NK-92 treated with Interleukin-12 subunit alpha and Interleukin-12 subunit beta, amount 100 ng/mL, for 24 hours (cell line): ENCODE measurements around the gene CTIF.
"Not testable (repeated sequence)": the region's sequence is repeated elsewhere in the genome, so short reads cannot be mapped to it uniquely, and the experiment has no call there.

Source experiments
- DNase-seq: peaks from one replicate; lab custom pipeline; 2025; lab: John Stamatoyannopoulos, UW

Gene CTIF

DNA sequence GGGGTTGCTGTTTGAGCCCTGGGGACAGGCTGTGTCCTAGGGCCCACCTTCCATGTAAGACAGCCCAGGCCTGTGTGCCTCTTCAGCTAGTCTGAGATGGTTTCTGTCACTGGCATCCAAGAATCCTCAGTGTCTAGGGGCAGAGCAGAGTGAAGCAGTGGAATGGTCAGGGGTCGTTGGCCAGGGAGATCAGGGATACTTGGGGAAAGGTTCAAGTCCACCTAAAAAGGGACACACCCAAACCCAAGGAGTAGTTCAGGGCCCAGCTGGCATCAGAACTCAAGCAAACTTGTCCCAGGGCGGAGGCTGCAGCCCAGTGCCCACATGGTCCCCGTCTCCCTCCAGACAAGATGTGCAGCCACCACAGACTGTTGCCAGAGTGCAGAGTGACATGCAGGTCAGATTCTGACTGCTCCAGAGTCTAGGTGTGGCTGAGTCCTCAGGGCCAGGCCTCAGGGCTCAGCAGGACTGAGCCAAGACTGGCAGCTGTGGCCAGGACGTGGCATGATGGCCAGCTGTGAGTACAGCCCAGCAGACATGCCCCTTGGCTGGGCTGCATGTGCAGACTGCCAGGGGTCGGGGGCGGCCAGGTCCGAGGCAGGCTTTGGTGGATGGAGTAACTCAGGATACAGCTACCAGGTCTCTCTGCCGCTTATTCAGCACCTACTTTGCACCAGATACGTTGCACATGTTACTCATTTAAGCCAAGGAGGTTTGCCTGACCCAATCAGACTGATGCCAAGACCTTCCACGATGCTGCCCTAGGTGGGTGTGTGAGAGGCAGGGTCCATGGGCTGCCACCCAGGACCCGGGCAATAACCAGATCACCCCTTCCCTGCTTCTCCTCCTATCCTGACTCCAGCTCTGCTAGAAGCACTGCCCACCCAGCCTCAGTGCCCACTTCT lies 265.4 kb downstream of the CTIF start:
- no peak for DNase-seq

DNA sequence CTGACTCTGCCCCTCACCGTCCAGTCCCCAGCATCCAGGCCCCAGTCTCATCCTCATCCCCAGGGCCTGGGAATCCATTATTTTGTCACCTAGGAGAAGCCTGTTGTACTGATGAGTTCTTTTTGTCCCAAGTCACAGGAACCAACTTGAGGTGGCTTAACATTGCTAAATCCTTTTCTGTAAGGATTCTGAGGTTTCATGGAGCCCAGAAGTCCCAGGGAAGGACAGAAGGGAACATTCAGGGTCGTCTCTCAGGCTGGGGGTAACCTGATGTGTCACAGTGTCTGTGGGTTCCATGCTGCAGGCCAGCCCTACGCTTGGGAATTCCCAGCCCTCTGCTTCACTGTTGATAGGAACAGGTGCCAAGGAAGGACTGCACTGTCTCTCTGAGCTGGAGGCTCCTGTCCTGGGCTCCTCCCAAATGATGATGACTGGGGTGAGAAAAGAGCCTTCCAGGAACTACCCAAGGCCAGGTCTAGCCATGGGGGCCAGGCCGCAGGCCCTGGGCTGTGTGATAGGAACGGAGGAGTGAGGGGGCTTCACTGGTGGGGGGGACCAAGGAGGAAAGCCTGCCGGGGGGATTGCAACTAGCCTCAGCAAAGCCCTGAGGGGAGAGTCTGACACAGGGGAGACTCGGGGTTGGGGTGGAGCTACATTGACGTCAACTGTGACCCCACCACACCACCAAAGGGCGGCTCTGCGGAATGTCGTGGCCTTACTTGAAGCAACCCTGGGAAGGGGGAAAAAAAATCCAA lies 266.2 kb downstream of the CTIF start:
- DNase-seq: no peak

DNA sequence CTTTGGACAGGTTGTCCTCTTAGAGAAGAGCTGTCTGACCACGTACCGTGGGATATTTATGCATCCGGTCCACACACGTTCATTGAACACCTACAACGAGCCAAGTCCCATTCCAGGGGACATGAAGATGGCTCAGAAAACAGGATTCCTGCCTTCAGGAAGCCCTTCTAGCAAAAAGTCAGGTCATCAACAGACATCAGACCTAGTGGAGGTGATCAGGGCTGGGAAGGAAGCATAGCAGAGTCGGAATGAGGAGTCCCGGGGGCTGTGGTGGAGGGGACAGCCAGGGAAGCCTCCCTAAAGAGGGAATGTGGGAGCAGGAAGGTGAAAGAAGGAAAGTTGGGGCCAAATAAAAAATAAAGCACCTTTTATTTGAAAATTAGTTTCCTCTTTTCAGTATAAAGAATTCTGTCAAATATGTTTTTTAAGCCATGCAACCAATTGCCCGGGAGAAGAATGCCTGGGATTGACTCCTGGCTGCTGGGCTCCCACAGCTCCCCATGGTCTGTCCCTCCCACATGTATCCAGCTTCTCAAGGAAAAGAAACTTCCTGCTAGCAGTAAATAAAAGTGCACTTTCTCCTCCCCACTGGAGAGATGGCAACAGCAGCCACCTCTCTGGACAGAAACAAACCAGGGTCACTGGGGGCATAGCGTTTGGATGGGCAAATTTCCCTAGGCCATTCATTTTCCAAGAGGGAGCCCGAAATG lies 267.1 kb downstream of the CTIF start:
- no peak for DNase-seq

DNA sequence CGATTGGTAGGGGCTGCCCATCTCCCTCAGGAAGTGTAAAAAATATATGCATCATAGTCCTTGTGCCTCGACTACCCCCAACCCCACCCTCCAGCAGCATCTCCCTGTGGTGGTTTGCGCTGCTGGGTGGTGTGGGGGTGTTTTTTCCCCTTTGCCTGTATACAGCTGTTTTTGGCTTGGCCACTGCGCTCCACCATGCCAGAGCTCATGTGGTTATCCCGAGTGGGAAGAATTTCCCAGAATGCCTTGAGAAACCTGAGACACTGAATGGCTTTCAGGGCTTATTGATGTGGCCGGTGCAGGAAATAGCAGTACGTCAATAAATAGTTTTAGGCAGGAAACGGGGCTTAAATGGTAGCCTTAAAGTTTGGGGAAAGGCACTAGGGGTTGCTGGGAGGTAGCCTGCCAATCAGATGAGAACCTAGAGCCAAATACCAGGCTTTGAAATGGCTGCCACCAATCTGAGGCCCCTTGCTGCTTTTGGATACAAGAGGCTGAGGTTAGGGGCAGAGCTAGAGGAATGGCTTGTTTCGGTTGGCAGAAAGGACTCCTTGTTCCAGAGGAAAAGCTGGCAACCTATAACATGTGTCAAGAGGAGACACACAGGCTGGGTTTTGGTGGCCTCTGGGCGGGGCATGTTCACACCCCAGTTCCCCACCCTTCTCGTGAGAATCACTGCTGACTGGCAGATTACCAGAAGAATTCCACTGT lies 267.9 kb downstream of the CTIF start:
- DNase-seq: no peak

DNA sequence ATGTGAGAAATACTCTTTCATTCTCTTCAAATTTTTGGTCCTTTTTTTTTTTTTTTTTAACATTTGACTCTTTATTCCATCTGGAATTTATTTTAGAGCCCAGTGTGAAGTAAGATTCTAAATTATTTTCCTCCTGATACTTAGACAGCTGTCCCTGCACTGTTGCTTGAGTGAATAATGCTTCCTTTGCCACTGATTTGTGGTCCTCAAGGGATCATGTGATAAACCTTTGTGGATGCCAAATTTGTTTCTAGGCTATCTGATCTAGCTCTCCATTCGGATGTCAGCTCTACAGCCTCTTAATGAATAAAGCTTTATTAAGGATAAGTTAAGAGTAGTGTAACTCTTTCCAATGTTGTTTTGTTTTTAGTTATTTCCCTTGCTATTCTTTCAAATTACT lies 269.6 kb downstream of the CTIF start:
- no peak for DNase-seq

DNA sequence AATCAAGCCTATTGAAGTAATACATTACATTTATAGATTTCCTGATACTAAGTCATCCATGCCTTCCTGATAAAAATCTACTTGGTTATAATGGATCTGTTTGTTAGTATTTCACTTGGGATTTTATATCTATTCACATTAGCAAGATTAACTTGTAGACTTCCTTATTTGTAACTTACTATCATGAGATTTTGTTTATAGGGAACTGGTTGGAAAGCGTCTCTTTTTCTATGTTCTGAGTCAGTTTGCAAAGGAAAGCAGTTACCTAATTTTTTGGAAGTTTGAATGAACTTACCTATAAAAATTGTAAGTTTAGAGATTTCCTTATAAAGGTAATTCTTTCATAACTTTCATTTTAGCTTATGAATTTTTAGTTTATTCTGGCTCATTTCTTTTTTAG lies 270.5 kb downstream of the CTIF start:
- no peak for DNase-seq

DNA sequence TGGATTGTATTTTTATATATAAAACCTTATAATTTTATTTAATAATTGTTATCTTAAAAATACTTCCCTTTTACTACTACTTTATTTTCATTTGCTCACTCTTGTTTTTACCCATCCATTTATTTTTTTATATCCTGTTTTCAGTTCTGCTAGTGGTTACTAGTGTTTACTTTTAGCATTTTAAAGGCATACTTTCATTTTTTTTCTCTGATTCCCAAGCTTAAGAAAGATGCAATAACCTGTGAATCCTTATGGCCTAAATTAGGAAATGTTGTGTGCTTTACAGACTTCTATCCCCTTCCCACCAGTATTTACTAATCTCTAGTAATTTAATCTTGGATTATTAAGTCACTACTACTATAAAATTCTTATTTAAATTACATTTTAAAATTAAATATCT lies 272.0 kb downstream of the CTIF start:
- no peak for DNase-seq

DNA sequence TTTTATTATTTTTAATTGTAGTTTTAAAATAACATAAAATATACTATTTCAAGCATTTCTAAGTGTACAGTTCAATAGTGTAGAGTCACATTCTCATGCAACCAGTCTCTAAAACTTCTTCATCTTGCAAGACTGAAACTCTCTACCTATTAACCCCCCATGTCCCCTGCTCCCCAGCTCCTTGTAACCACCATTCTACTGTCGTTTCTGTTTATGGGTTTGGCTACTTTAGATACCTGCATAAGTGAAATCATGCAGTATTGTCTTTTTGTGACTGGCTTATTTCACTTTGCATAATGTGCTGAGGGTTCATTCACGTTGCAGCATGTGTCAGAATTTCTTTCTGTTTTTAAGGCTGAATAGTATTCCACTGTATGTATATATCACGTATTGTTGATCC lies 272.6 kb downstream of the CTIF start:
- no peak for DNase-seq

DNA sequence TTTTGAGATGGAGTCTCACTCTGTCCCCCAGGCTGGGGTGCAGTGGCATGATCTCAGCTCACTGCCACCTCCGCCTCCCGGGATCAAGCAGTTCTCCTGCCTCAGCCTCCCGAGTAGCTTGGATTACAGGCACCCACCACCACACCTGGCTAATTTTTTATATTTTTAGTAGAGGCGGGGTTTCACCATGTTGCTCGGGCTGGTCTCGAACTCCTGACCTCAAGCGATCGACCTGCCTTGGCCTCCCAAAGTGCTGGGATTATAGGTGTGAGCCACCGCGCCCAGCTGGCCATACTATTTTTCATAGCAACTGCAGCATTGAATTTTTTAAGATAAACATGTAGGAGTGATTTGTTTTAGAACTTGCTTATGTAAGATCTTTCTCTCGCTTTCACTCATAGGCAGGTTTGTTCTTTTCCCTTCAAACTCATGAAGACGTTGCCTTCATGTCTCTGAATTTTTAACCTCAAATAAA lies 273.2 kb downstream of the CTIF start:
- DNase-seq: not testable (repeated sequence)

DNA sequence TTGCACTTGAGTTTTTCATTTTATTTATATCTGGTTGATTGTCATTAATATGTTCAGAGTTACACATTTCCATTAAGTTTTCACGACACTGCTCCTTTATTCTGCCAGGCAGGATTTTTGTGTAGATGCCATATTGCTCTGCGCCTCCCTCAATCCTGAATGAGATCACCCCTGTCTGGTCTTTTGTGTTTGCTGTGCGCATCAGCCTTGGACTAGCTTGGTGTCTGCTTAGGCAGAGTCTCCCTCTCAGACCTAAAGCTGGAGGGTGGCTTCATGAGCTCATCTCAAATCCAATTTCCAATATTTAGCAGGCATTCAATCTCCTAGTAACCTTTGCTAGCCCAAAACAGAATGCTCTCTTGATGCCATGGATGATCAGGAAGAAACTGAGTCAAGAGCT lies 274.5 kb downstream of the CTIF start:
- DNase-seq: no peak

DNA sequence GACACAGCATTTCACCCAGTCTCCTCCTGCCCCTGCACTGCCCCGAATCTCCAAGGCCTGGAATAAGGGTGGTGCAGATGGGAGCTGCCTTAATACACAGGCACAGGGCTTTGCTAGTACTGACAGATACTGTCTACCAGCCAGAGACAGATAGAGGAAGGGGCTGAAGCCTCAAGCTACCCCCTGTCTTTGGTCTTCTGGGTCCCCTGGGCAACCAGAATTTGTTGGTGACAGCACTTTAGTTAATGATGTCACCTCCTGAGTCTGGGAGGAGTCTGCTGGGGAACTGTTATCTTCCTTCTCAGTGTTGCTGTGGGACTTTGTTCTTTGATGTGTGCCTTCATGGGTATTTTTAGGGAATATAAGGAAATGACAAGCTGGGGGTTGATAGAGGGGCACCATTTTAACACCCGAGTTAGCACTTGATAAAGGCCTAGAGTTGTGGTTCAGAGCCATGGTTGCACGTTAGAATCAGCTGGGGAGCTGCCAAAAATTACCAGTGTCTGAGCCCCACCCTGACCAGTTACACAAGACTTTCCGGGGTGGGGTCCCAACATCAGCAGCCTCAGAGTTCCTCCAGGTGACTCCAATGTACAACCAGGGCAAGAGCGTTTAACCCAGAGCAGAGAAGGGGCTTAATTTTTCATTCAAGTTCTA lies 275.1 kb downstream of the CTIF start:
- peak; percentile 27 for DNase-seq

DNA sequence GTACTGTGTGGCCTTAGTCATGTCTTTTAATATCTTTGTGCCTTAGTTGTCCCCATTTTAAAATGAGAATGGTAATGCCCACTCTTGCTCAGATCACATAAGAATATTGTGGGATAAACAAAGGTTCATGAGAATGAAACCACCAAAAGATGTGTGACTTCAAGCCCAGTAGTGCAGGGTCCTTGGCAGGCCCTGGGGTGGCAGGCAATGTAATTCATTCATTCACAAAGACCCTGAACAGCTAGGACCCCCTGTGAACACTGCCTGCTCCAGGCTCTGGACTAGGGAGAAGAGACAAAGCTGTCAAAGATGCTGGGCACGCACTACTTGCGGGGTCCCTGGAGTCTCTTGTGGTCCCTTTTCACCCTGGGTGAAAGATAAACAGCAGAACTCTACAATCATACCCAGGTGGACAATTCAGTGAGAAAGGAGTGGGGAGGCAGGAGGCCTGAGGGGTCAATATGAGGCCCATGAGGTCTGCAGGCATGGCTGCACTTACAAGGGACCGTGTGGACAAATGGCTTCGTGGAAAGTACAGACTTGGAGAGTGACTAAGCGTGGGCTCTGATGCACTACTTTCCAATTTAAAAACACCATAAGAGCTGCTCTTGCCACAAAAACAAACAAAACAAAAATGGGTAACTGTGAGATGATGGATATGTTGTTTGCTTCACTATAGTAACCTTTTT lies 275.8 kb downstream of the CTIF start:
- peak; percentile 26 for DNase-seq

DNA sequence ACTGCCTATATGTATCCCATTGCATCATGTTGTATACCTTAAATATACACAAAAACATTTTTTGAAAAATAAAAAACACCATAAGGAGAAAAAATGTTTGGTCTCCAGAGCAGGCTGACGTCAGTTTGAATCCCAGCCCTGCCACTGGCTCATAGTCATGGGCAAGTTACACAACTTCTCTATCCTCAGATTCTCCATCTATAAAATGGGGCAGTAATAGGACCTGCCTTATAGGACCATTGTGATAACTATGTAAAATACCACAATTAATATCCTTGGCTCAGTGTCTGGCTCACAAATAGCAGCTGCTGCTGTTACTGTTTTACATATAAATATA lies 276.3 kb downstream of the CTIF start:
- no peak for DNase-seq

DNA sequence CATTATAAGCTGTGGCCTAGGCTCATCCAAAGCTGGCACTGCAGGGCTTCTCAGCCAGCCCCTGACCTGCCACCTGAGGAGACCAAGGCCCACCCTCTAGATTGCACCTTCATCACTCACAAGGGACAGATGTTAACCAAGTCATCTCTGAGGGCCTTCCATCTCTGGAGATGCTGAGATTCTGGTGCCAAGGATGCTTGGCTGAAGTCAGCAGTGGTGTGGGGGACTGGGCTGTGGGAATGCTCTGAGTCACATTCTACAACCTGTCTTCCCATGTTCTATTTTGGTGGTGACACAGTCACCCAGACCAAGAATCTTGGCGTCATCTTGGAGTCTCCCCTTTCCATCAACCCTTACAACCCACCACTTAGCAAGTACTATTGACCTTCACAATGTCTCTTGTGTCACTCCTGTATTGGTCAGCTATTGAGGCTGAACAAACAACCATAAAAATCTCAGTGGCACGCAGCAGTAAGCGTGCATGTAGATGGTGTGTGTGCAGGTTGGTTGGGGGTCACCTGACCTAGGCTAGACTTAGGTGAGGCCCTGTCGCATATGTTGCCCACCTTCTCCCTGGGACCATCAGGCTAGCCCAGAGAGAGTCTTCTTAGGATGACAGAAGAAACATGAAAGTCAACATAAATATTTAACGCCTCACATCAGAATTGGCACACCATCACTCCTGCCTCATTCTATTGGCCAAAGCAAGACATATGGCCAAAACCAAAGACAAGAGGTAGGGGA lies 276.9 kb downstream of the CTIF start:
- no peak for DNase-seq

DNA sequence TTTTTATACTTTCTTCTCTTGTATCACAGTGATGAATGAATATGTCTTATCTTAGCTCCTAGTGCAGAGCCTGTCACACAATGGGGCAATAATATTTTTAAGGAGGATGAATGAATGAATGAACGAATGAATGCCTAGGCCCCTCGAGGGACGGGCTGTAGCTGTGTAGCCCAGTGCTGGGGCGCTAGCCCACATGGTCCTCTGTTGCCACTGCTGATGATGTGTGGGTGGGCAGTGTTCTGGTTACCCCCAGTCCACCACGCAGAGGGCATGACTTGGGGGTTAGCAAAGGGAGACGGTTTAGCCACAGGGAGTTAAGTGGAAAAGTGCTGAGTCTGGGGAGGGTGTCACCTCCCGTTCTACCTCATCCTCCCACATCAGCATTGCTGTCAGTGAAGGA lies 277.7 kb downstream of the CTIF start:
- no peak for DNase-seq

DNA sequence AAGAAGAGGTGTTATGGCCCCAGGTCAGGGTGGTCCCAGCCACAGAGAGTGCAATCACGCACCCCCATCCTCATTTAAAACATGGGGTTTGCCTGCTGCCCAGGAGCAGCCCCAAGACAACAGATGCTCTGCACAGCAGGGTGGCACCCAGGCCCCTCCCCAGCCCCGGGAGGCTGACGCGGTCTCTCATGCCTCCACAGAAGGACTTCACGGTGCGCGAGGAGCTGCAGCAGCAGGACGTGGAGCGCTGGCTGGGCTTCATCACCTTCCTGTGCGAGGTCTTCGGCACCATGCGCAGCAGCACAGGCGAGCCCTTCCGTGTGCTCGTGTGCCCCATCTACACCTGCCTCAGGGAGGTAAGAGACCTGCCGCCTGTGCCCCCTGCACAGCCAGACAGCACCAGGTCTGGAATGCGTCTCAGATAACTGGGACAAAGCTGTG lies 278.2 kb downstream of the CTIF start:
- no peak for DNase-seq

DNA sequence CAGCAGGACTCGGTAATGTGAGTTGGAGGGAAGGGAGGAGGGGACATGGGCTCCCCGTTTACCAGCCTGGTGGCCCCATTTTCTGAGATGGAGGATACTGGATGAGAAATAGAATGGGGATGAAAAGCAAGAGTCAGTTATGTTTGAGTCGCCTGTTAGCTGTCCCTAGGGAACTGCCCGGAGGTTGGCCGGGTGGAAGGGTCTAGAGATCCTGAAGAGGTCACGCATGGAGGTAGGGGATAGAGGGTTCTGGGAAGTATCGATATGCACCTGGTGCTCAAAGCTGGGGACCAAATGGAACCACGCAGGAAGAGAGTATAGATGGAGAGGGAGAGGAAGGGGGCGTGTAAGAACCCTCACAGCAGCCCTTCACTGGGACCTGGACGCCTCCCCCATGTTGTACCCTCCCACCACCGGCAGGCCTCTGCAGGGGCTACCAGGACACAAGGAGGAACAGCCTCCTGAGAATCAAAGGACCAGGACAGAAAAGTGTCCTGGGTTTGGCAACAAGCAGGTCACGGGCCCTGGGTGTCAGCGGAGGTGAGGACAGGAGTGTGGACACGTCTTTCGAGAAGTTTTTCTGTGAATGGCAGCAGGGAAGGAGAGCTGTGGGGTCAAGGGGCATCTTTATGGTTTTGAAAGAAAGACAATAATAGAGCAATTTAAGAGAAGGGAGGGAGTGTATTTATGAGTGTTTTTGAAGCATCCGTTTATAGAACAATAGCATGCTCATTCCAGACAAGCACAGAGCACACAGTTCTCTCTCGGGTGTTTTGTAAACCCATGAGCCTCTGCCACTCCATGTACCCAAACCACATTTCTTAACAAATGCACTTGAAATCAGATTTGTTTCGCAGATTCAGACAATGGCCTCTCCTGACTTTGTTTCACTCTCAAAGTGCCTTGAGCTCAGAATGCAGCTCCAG lies 279.8 kb downstream of the CTIF start:
- DNase-seq: no peak

DNA sequence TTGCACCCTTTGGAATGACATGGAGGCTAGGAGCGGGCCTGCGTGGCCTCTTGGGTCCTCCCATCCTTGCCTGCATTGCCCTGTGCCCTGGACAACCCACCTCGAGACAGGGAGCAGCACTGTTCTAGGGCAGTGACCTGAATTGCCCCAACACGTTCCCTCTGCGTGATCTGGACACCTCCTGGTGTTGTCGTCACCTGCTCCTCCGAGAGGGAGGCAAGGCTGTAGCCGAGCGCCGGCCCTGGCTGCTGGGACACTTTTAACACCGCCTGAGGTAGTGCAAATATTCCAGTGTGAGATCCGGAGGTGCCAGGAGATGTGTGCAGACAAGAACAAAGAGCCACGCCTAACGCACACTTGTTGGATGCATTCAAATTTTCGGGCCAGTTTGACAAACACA lies 280.4 kb downstream of the CTIF start:
- DNase-seq: no peak
